OCI-LY1 (cell line): Measurements from ENCODE around the gene KIF17.

Experiments
- H2AFZ ChIP-seq: fragments of 200-600 bp; sonication (generic), shearing (Covaris generic); 2 replicates; pipeline ENCODE4 v1.6.0; 2014; ENCODE audit warnings: antibody characterized with exemption, mild to moderate bottlenecking, low read length
- H3F3A ChIP-seq: fragments of 200-600 bp; sonication (generic), shearing (Covaris generic); 2 replicates; pipeline ENCODE4 v1.6.0; 2014; ENCODE audit warnings: mild to moderate bottlenecking, antibody characterized with exemption, low read length, moderate library complexity; ENCODE audit not compliant: insufficient read depth
- H3K27ac ChIP-seq: fragments of 200-600 bp; sonication (generic); 2 replicates; pipeline ENCODE4 v1.5.1; 2014; ENCODE audit warnings: low read length, mixed run types, mild to moderate bottlenecking, low read depth; ENCODE audit not compliant: poor library complexity, severe bottlenecking
- H3K27me3 ChIP-seq: fragments of 200-600 bp; sonication (generic); 2 replicates; pipeline ENCODE4 v1.6.0; 2014; ENCODE audit warnings: antibody characterized with exemption, mild to moderate bottlenecking, low read length, moderate library complexity; ENCODE audit not compliant: insufficient read depth
- H3K36me3 ChIP-seq: fragments of 200-600 bp; sonication (generic); 2 replicates; pipeline ENCODE4 v1.6.1; 2014; ENCODE audit warnings: mild to moderate bottlenecking, antibody characterized with exemption, low read length, moderate library complexity, mixed read lengths; ENCODE audit not compliant: insufficient read depth
- H3K4me1 ChIP-seq: fragments of 200-600 bp; sonication (generic); 2 replicates; pipeline ENCODE4 v1.5.1; 2014; ENCODE audit warnings: mild to moderate bottlenecking, low read length, moderate library complexity; ENCODE audit not compliant: insufficient read depth, severe bottlenecking
- H3K4me2 ChIP-seq: fragments of 200-600 bp; sonication (generic), shearing (Covaris generic); 2 replicates; pipeline ENCODE4 v1.6.1; 2014; ENCODE audit warnings: low read length
- H3K4me3 ChIP-seq: fragments of 200-600 bp; sonication (generic); 2 replicates; pipeline ENCODE4 v1.5.1; 2014; ENCODE audit warnings: low read length, low read depth, mild to moderate bottlenecking, mixed read lengths; ENCODE audit not compliant: poor library complexity, severe bottlenecking
- H3K79me2 ChIP-seq: fragments of 200-600 bp; shearing (Covaris generic); 2 replicates; pipeline ENCODE4 v1.6.1; 2016; ENCODE audit warnings: mixed run types, low read length, mixed read lengths; ENCODE audit not compliant: insufficient read depth
- H3K9ac ChIP-seq: fragments of 200-600 bp; sonication (generic), shearing (Covaris generic); 2 replicates; pipeline ENCODE4 v1.6.1; 2014; ENCODE audit warnings: mild to moderate bottlenecking, low read length, mixed read lengths
- H3K9me2 ChIP-seq: fragments of 200-600 bp; sonication (generic), shearing (Covaris generic); 2 replicates; pipeline ENCODE4 v1.6.1; 2014; ENCODE audit warnings: low read depth, mild to moderate bottlenecking, low read length, mixed read lengths
- H3K9me3 ChIP-seq: fragments of 200-600 bp; shearing (Covaris generic); 2 replicates; pipeline ENCODE4 v1.6.1; 2014; ENCODE audit warnings: low read length, mixed read lengths
- H4K20me1 ChIP-seq: fragments of 200-600 bp; sonication (generic), shearing (Covaris generic); 2 replicates; pipeline ENCODE4 v1.6.0; 2016; ENCODE audit warnings: mild to moderate bottlenecking, low read length; ENCODE audit not compliant: insufficient read depth
- EZH2 ChIP-seq: fragments of 200-600 bp; sonication (generic), shearing (Covaris generic); IDR thresholded peaks from 2 replicates; pipeline ENCODE4 v1.8.0; 2017; ENCODE audit warnings: borderline replicate concordance, mixed run types, mild to moderate bottlenecking, antibody characterized with exemption, low read length, moderate library complexity, mixed read lengths
- TF ChIP-seq, protein P1 (sequence below): fragments of 200-600 bp; sonication (generic), shearing (Covaris generic); IDR thresholded peaks from 2 replicates; pipeline ENCODE4 v1.5.1; 2017; ENCODE audit warnings: mild to moderate bottlenecking, antibody characterized with exemption, low read length, moderate library complexity, mixed read lengths

The KIF17 gene

DNA sequence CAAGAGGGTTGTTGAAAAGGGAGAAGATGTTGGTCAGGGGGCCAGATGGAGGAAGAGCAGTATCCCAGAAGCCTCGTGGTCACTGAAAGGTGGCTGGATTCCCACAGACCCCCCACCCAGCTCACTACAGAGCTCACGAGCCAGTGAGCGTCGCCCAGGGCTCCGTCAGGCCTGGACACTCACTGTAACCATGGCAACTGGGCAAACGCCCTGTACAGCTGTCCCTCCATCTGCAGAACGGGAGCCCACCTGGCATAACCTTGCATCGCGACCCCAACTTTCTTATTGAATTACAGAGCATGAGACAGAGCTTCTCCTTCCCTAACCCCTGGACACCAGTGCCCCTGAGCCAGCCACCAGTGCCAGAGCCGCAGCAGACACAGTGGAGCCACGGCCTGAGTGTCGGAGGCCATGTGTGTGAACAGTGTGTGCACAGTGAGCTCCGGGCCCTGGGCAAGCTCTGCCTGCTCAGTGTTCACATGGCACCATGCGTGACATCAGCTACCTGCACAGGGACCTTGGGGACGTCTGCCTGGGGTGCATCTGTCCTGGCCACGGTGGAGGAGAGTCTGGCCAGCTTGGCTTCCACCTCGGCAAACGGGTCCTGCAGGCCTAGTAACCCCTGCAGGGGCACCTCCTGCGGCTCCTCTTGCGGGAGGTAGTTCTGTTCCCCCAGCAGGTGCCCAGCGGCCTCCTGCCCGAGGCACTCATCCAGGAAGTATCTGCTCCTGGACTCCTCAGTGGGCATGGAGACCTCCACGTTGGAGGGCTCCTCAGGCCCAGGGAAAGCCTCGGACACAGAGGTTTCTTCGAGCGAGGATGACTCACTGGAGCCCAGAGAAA is 30.7 kb downstream of the KIF17 start:
- no peak overlapping the region for H3K4me3 ChIP-seq
- no peak overlapping the region for H3K9ac ChIP-seq
- H3K9me2 ChIP-seq, result no peaks in the 10 kb centered on the region
- no peaks in the 10 kb centered on the region for H3K4me1 ChIP-seq
- no peak overlapping the region for H3K4me2 ChIP-seq
- H3K27me3 ChIP-seq, result no peaks in the 10 kb centered on the region; the same call in 1 of the 2 replicates
- H2AFZ ChIP-seq, result no peak overlapping the region
- TF ChIP-seq, protein P1, sequence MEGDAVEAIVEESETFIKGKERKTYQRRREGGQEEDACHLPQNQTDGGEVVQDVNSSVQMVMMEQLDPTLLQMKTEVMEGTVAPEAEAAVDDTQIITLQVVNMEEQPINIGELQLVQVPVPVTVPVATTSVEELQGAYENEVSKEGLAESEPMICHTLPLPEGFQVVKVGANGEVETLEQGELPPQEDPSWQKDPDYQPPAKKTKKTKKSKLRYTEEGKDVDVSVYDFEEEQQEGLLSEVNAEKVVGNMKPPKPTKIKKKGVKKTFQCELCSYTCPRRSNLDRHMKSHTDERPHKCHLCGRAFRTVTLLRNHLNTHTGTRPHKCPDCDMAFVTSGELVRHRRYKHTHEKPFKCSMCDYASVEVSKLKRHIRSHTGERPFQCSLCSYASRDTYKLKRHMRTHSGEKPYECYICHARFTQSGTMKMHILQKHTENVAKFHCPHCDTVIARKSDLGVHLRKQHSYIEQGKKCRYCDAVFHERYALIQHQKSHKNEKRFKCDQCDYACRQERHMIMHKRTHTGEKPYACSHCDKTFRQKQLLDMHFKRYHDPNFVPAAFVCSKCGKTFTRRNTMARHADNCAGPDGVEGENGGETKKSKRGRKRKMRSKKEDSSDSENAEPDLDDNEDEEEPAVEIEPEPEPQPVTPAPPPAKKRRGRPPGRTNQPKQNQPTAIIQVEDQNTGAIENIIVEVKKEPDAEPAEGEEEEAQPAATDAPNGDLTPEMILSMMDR, result no peak
- TF ChIP-seq EZH2, result no peak
- no peaks in the 10 kb centered on the region for H3K9me3 ChIP-seq
- no peaks in the 10 kb centered on the region for H3K36me3 ChIP-seq
- H3K27ac ChIP-seq, result no peak overlapping the region
- no peaks in the 10 kb centered on the region for H3F3A ChIP-seq
- no peaks in the 10 kb centered on the region for H4K20me1 ChIP-seq
- H3K79me2 ChIP-seq, result no peaks in the 10 kb centered on the region

DNA sequence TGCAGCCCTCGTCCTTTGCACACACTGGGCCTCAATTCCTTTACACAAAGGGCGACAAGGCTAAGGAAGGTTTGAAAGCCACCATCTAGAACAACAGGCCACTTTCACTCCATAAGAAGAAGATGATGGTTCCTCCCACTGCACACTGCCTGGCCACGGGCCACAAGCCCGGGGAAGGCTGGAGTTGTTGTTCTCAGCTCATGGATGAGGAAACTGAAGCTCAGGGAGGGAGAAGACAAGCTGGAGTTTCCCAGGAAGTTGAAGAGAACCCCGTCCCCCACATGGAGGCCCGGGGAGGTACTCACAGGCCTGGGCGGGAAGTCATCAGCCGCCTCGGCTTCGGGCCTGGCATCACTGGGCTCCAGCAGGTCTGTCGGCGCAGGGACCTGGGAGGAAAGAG is 32.1 kb downstream of the KIF17 start:
- H3K27ac ChIP-seq, result no peak overlapping the region
- H3K79me2 ChIP-seq, result no peaks in the 10 kb centered on the region
- no peak overlapping the region for H3K4me2 ChIP-seq
- H3K4me1 ChIP-seq, result no peaks in the 10 kb centered on the region
- no peak overlapping the region for H2AFZ ChIP-seq
- no peaks in the 10 kb centered on the region for H3F3A ChIP-seq
- no peaks in the 10 kb centered on the region for H3K9me3 ChIP-seq
- TF ChIP-seq, protein P1, result no peak
- no peak for TF ChIP-seq EZH2
- H3K36me3 ChIP-seq, result no peaks in the 10 kb centered on the region
- H3K9me2 ChIP-seq, result no peaks in the 10 kb centered on the region
- no peaks in the 10 kb centered on the region for H4K20me1 ChIP-seq
- H3K27me3 ChIP-seq, result no peaks in the 10 kb centered on the region
- no peak overlapping the region for H3K4me3 ChIP-seq
- H3K9ac ChIP-seq, result no peak overlapping the region

DNA sequence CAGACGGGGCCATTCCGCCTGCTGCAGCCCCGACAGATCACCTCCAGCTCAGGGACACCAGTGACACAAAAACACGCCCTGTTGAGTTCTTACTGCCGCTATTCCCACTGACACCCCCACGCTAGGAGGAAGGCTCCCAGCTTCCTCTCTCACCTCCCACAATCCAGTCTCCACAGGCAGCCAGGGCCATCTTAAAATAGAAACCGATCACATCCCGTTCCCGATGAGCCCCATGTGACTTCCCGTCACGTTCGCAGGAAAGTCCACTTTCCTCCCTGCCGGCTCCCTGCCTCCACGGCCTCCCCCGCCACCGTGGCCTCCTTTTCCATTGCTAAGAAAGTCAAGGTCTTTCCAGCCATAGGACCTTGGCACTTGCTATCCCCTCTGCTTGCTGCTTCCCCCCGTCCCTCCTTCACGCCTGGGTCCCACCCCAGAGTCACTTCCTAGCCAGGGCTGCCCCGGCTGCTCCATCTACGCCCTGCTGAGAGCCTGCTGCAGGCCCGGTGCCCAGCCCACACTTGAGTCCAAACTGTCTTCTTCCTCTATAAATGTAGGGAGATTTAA is 32.6 kb downstream of the KIF17 start:
- no peak overlapping the region for H3K4me2 ChIP-seq
- no peaks in the 10 kb centered on the region for H4K20me1 ChIP-seq
- TF ChIP-seq, protein P1, result no peak
- TF ChIP-seq EZH2, result no peak
- no peaks in the 10 kb centered on the region for H3K9me2 ChIP-seq
- no peak overlapping the region for H3K9ac ChIP-seq
- H3K4me1 ChIP-seq, result no peaks in the 10 kb centered on the region
- H3K27ac ChIP-seq, result no peak overlapping the region
- H3F3A ChIP-seq, result no peaks in the 10 kb centered on the region
- H2AFZ ChIP-seq, result no peak overlapping the region
- H3K9me3 ChIP-seq, result no peaks in the 10 kb centered on the region
- H3K4me3 ChIP-seq, result no peak overlapping the region
- H3K79me2 ChIP-seq, result no peaks in the 10 kb centered on the region
- no peaks in the 10 kb centered on the region for H3K36me3 ChIP-seq
- no peaks in the 10 kb centered on the region for H3K27me3 ChIP-seq
